Lung (tissue), 12 donors: ENCODE results near the gene RELA. TPM values are rescaled to one million over a fixed set of nuclear protein-coding genes. Genes with fewer than 3 reads are reported as not detected.
"Not testable (repeated sequence)": the region's sequence is repeated elsewhere in the genome, so short reads cannot be mapped to it uniquely, and the experiment has no call there.

Experiments
- ATAC-seq: fragments of 200-7000 bp; cut with Tn5 transposase; one replicate; pipeline ENCODE4 v1.9.1; 2020; ENCODE audit warnings: moderate number of reproducible peaks; ENCODE audit not compliant: insufficient read depth, low FRiP score
- DNase-seq, 3 donors: peaks; one replicate each; pipeline ENCODE4 v3.0.0-alpha.2; 2013 to 2017
- H3K27ac ChIP-seq, 2 donors: one replicate each; pipeline ENCODE4 v1.5.1; 2013; ENCODE audit warnings: mild to moderate bottlenecking in 2 of 2, moderate library complexity in 2 of 2, control low read depth in 1 of 2, inconsistent platforms in 1 of 2, low read depth in 1 of 2, low read length in 1 of 2
- H3K27me3 ChIP-seq, 3 donors: one replicate each; pipeline ENCODE4 v1.5.1; 2013; ENCODE audit warnings: low read length in 2 of 3; ENCODE audit not compliant: control insufficient read depth in 3 of 3, insufficient read depth in 3 of 3
- H3K36me3 ChIP-seq, 4 donors: one replicate each; pipeline ENCODE4 v1.5.1; 2013; ENCODE audit warnings: low read length in 4 of 4, mild to moderate bottlenecking in 1 of 4, moderate library complexity in 1 of 4; ENCODE audit not compliant: control insufficient read depth in 4 of 4, insufficient read depth in 4 of 4
- H3K4me1 ChIP-seq, 5 donors: one replicate each; pipeline ENCODE4 v1.5.1; 2013; ENCODE audit warnings: low read length in 5 of 5, mild to moderate bottlenecking in 2 of 5, moderate library complexity in 1 of 5; ENCODE audit not compliant: control insufficient read depth in 5 of 5, insufficient read depth in 5 of 5
- H3K4me3 ChIP-seq: one replicate; pipeline ENCODE4 v1.5.1; 2013; ENCODE audit warnings: mild to moderate bottlenecking, control low read depth, moderate library complexity
- H3K9ac ChIP-seq, 2 donors: one replicate each; pipeline ENCODE4 v1.5.1; 2013; ENCODE audit warnings: low read length in 2 of 2, control low read depth in 1 of 2; ENCODE audit not compliant: insufficient read depth in 1 of 2
- H3K9me3 ChIP-seq, 4 donors: one replicate each; pipeline ENCODE4 v1.5.1; 2013; ENCODE audit warnings: low read length in 3 of 4, mild to moderate bottlenecking in 1 of 4, moderate library complexity in 1 of 4; ENCODE audit not compliant: control insufficient read depth in 4 of 4, insufficient read depth in 3 of 4
- CTCF ChIP-seq: IDR thresholded peaks from 2 replicates; pipeline ENCODE4 v1.5.1; 2012; ENCODE audit warnings: mild to moderate bottlenecking; ENCODE audit errors: control extremely low read depth, extremely low read depth
- WGBS, 2 donors: extraction: QIAGEN DNeasy Blood & Tissue Kit; methylation state at CpG; one replicate each; pipeline ENCODE4 v1.1.7; 2013; 5-methylcytosine and 5-hydroxymethylcytosine counted together
- polyA plus RNA-seq, 2 donors: library from polyadenylated mRNA; stranded (reverse); fragments of 200-250 nt; gene quantifications; one replicate each; pipeline ENCODE4 v1.2.1, GENCODE V29; 2013
- total RNA-seq, 2 donors: library from RNA; depleted of rRNA in 1 of 2; stranded (reverse); fragments of >200 nt in 1 of 2; gene quantifications; one replicate each; pipeline ENCODE4 v1.2.1, GENCODE V29; 2014 to 2021
- donor health status: control.
- donor health status: control.
- donor health status: Bipolar disorder and iron deficiency.
- donor health status: healthy.
- donor health status: DM: yes; HTN: yes; CAD: no.

Gene RELA
- total and polyA plus RNA-seq, 4 donors: 34.8 to 72.6 (median 58.0) TPM

DNA sequence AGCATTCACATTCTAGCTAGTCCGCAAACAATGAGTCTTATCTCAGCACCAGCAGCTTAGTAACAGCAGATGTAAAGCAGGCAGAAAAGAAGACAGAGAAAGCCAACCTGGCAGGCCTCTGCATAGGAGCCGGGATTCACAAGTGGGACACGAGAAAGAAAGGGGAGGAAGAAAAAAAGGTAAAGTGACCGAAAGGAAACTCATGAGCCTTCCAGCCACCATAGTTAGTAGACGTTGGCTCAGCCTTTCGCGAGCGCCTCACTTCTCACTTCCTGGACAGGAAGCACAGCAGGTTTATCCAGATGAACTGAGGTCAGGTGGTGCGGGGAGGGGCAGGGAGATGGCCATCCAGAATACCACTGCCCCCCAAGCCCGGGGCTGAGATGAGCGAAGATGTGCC, 29.7 kb upstream of the RELA start:
- no peaks in the 10 kb centered on the region for H3K9me3 ChIP-seq
- no peaks in the 10 kb centered on the region for H3K27me3 ChIP-seq
- ATAC-seq: no peak
- H3K9ac ChIP-seq: no peak overlapping the region
- H3K4me1 ChIP-seq: no peaks in the 10 kb centered on the region
- DNase-seq: peak in 1 of 3 donors; percentile 12
- no peaks in the 10 kb centered on the region for H3K36me3 ChIP-seq
- no peak for TF ChIP-seq CTCF
- 52 to 55% methylated on average over 11 of the region's 11 CpGs for WGBS, 2 donors
- no peak overlapping the region for H3K27ac ChIP-seq
- H3K4me3 ChIP-seq: no peak overlapping the region

GRCh38 chr11:65691847-65692246, 29.1 kb upstream of the RELA start:
- 93 to 96% methylated on average over 8 of the region's 8 CpGs for WGBS, 2 donors
- not testable (repeated sequence) for H3K27me3 ChIP-seq, H3K9me3 ChIP-seq, DNase-seq, ATAC-seq, H3K9ac ChIP-seq, H3K4me1 ChIP-seq, H3K4me3 ChIP-seq, H3K27ac ChIP-seq, H3K36me3 ChIP-seq

DNA sequence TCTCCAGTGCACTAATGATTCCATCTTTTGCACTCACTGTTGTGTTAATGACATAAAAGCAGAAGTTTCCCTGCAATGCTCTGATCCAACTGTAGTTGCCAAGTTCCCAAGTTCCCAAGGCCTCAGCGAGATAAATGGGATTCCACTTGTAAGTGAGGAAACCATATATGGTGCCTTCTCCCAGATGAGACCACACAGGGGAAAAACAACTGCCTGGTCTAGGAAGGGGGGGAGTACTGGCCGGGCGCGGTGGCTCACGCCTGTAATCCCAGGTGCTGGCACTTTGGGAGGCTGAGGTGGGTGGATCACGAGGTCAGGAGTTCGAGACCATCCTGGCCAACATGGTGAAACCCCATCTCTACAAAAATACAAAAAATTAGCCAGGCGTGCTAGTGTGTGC, 23.3 kb upstream of the RELA start:
- Histone ChIP-seq H3K4me3 (no peak overlapping the region), H3K4me1 (no peaks in the 10 kb centered on the region), H3K27ac (no peak overlapping the region), H3K9me3 (no peaks in the 10 kb centered on the region), H3K9ac (no peak overlapping the region), H3K27me3 (no peaks in the 10 kb centered on the region), H3K36me3 (no peaks in the 10 kb centered on the region)
- ATAC-seq: no peak
- DNase-seq: no peak
- WGBS, 2 donors: 88 to 93% methylated on average over 8 of the region's 8 CpGs
- TF ChIP-seq CTCF: no peak

DNA sequence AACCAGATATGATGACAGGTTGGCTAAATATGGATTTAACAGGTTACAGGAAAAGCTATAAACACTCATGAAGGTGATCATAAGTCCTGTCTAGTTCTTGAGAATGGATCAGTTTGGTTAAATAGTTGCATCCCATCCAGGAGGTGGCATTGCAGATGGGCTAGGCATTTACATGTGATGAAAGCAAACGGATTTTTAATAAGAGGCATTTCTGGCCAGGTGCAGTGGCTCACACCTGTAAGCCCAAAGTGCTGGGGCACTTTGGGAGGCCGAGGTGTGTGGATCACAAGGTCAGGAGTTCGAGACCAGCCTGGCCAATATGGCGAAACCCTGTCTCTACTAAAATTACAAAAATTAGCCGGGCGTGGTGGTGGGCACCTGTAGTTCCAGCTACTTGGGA, 20.8 kb upstream of the RELA start:
- not testable (repeated sequence) for H3K4me1 ChIP-seq, H3K36me3 ChIP-seq, H3K9me3 ChIP-seq, H3K4me3 ChIP-seq, ATAC-seq, H3K27me3 ChIP-seq, DNase-seq, H3K27ac ChIP-seq, H3K9ac ChIP-seq
- 84 to 86% methylated on average over 6 of the region's 6 CpGs for WGBS, 2 donors
